ENCODE data around the gene IPCEF1. TPM values are rescaled to one million over a fixed set of nuclear protein-coding genes. Genes with fewer than 3 reads are reported as not detected.

IPCEF1 gene
- total RNA-seq, 2 experiments from 2014 or later = 23.6 to 24.3 TPM

- no peak for ATAC-seq
- no peak for TF ChIP-seq CTCF (IDR thresholded peaks at IDR 0.05)
- ChIA-PET CTCF (no interaction called here), POLR2A (no interaction called here)
- Mint-ChIP-seq H3K9me3 (peaks cover 3% of the 10 kb centered on the region), H3K27ac (no peak overlapping the region), H3K4me1 (ENCODE audit: low read depth) (no peaks in the 10 kb centered on the region), H3K27me3 (no peaks in the 10 kb centered on the region), H3K4me3 (no peak overlapping the region), H3K36me3 (ENCODE audit: low read depth) (no peaks in the 10 kb centered on the region)
- intact Hi-C loops (cut with micrococcal nuclease) = no loop called here
- no peak for DNase-seq
Measured at GRCh38 chr6:154378518-154378917, 21.9 kb upstream of the IPCEF1 start.

GRCh38 chr6:154377726-154378125 lies 21.1 kb upstream of the IPCEF1 start:
- CTCF ChIA-PET = interaction anchor here (0.8 to 1.0 kb wide), 2 partner anchors 14 to 100 kb away, joined by 3 read pairs; no protein-coding TSS in a partner anchor
- no peak overlapping the region for H3K27ac Mint-ChIP-seq
- DNase-seq (no peak), ATAC-seq (no peak)
- POLR2A ChIA-PET = no interaction called here
- intact Hi-C loops (cut with micrococcal nuclease) = no loop called here
- H3K27me3 Mint-ChIP-seq = no peaks in the 10 kb centered on the region
- no peaks in the 10 kb centered on the region for H3K36me3 Mint-ChIP-seq (ENCODE audit: low read depth)
- no peaks in the 10 kb centered on the region for H3K4me1 Mint-ChIP-seq (ENCODE audit: low read depth)
- no peak overlapping the region for H3K4me3 Mint-ChIP-seq
- TF ChIP-seq CTCF (IDR thresholded peaks at IDR 0.05) = no peak
- H3K9me3 Mint-ChIP-seq = no peaks in the 10 kb centered on the region

GRCh38 chr6:154373971-154374370 lies 17.4 kb upstream of the IPCEF1 start:
- H3K36me3 Mint-ChIP-seq (ENCODE audit: low read depth) = no peaks in the 10 kb centered on the region
- H3K27me3 Mint-ChIP-seq = no peaks in the 10 kb centered on the region
- H3K4me1 Mint-ChIP-seq (ENCODE audit: low read depth) = peaks cover 9% of the 10 kb centered on the region
- H3K27ac Mint-ChIP-seq = no peak overlapping the region
- intact Hi-C loops (cut with micrococcal nuclease) = loop anchor here (5.0 kb wide), 1 partner anchor 217 kb away; no protein-coding TSS in a partner anchor
- ATAC-seq = no peak
- no peaks in the 10 kb centered on the region for H3K9me3 Mint-ChIP-seq
- TF ChIP-seq CTCF (IDR thresholded peaks at IDR 0.05) = no peak
- no peak overlapping the region for H3K4me3 Mint-ChIP-seq
- DNase-seq = no peak
- ChIA-PET POLR2A (no interaction called here), CTCF (no interaction called here)

GRCh38 chr6:154371281-154371680 lies 14.7 kb upstream of the IPCEF1 start:
- TF ChIP-seq CTCF (IDR thresholded peaks at IDR 0.05) = no peak
- Mint-ChIP-seq H3K27ac (no peak overlapping the region), H3K4me1 (ENCODE audit: low read depth) (peaks cover 13% of the 10 kb centered on the region), H3K4me3 (no peak overlapping the region), H3K36me3 (ENCODE audit: low read depth) (no peaks in the 10 kb centered on the region), H3K9me3 (no peaks in the 10 kb centered on the region), H3K27me3 (no peaks in the 10 kb centered on the region)
- POLR2A ChIA-PET = no interaction called here
- intact Hi-C loops (cut with micrococcal nuclease) = loop anchor here (5.0 kb wide), 1 partner anchor 214 kb away; no protein-coding TSS in a partner anchor
- ATAC-seq = no peak
- CTCF ChIA-PET = interaction anchor here (0.9 to 4.6 kb wide), 15 partner anchors 13 to 224 kb away, joined by 3 to 73 read pairs (median 4); partner anchors contain the start of gene IPCEF1
- no peak for DNase-seq

GRCh38 chr6:154370545-154370944 lies 13.9 kb upstream of the IPCEF1 start:
- peak; percentile 53 for ATAC-seq
- ChIA-PET POLR2A (no interaction called here), CTCF (interaction anchor here (0.9 to 4.6 kb wide), 18 partner anchors 9 to 223 kb away, joined by 3 to 73 read pairs (median 4); partner anchors contain the start of gene IPCEF1)
- no peaks in the 10 kb centered on the region for H3K36me3 Mint-ChIP-seq (ENCODE audit: low read depth)
- H3K4me3 Mint-ChIP-seq = no peak overlapping the region
- peak; percentile 61 for TF ChIP-seq CTCF (IDR thresholded peaks at IDR 0.05)
- intact Hi-C loops (cut with micrococcal nuclease) = loop anchor here (5.0 kb wide), 1 partner anchor 213 kb away; no protein-coding TSS in a partner anchor
- H3K27ac Mint-ChIP-seq = no peak overlapping the region
- H3K27me3 Mint-ChIP-seq = no peaks in the 10 kb centered on the region
- H3K9me3 Mint-ChIP-seq = no peaks in the 10 kb centered on the region
- DNase-seq = peak; percentile 36
- peaks cover 13% of the 10 kb centered on the region for H3K4me1 Mint-ChIP-seq (ENCODE audit: low read depth)

Measured in activated CD8-positive, alpha-beta T cell treated with anti-CD3 and anti-CD28 coated beads for 36 hours (primary cell).